Transverse colon (tissue), 4 donors: Measurements from ENCODE around the gene KCTD17. TPM values are rescaled to one million over a fixed set of nuclear protein-coding genes. Genes with fewer than 3 reads are reported as not detected.

Source experiments
- DNase-seq: peaks from one replicate; pipeline ENCODE4 v3.0.0-alpha.2; 2019
- H3K27ac ChIP-seq, 4 donors: fragments of 200-600 bp; sonication (generic); 2 replicates each; pipeline ENCODE4 v1.5.1; 2016 to 2018; ENCODE audit warnings: inconsistent platforms in 4 of 4
- H3K27me3 ChIP-seq: fragments of 200-600 bp; sonication (generic); 2 replicates; pipeline ENCODE4 v1.5.1; 2017; ENCODE audit warnings: inconsistent platforms
- H3K36me3 ChIP-seq, 4 donors: fragments of 200-600 bp; sonication (generic); 2 replicates each; pipeline ENCODE4 v1.5.1; 2017 to 2019; ENCODE audit warnings: inconsistent platforms in 4 of 4
- H3K4me1 ChIP-seq, 4 donors: fragments of 200-600 bp; sonication (generic); 2 replicates each; pipeline ENCODE4 v1.5.1; 2017 to 2020; ENCODE audit warnings: inconsistent platforms in 4 of 4
- H3K4me3 ChIP-seq, 4 donors: fragments of 200-600 bp; sonication (generic); 1 replicate in 1 of 4; 2 replicates in 3 of 4; pipeline versions ENCODE4 v1.5.1 to v1.6.1; 2017 to 2019; ENCODE audit warnings: inconsistent platforms in 4 of 4
- H3K9me3 ChIP-seq, 2 donors: fragments of 200-600 bp; sonication (generic); 2 replicates each; pipeline ENCODE4 v1.5.1; 2017 to 2019; ENCODE audit warnings: inconsistent platforms in 2 of 2
- CTCF ChIP-seq, 5 experiments: fragments of 200-600 bp in 3 of 5; fragments of 450-650 bp in 2 of 5; sonication (generic) in 3 of 5; IDR thresholded peaks; 1 replicate in 2 of 5; 2 replicates in 3 of 5; pipeline ENCODE4 v1.5.1; 2016 to 2017; ENCODE audit warnings: antibody characterized with exemption in 5 of 5, inconsistent platforms in 3 of 5, mild to moderate bottlenecking in 2 of 5, moderate library complexity in 1 of 5
- EP300 ChIP-seq: sonication (generic); formaldehyde crosslinking; IDR thresholded peaks from one replicate; pipeline ENCODE4 v1.6.1; 2017; ENCODE audit warnings: antibody characterized with exemption, low read depth
- POLR2A ChIP-seq: fragments of 450-650 bp; IDR thresholded peaks from one replicate; pipeline ENCODE4 v1.6.1; 2016; ENCODE audit warnings: antibody characterized with exemption, mild to moderate bottlenecking, moderate library complexity
- POLR2AphosphoS5 ChIP-seq, 3 donors: sonication (generic); formaldehyde crosslinking; IDR thresholded peaks; one replicate each; pipeline ENCODE4 v1.6.1; 2016; ENCODE audit warnings: antibody characterized with exemption in 3 of 3
- WGBS, 2 donors: methylation state at CpG; one replicate each; pipeline ENCODE4 v1.1.5; 2018; ENCODE audit warnings: low coverage in 1 of 2; 5-methylcytosine and 5-hydroxymethylcytosine counted together
- in situ Hi-C, 4 donors: fragments of 200-750 bp; cut with MboI; loops; one replicate each; pipeline versions ENCODE4 v1.15.0 to v1.15.1; 2017; ENCODE audit warnings: low sequenced_read_pairs in 3 of 4, low pct_ligation_motif_present in 1 of 4, low pct_unique_long_range_greater_than_20kb in 1 of 4
- intact Hi-C: fragments of 100-400 bp; cut with DNase I; formaldehyde crosslinking; loops from one replicate; pipeline ENCODE4 v1.15.1; 2023; ENCODE audit warnings: low total_unique reads
- total RNA-seq, 4 donors: library from RNA; depleted of rRNA; stranded (reverse); fragments of >200 nt; gene quantifications; one replicate each; pipeline ENCODE4 v1.1.0, GENCODE V29; 2016

The KCTD17 gene
- total RNA-seq, 4 donors from 2014 or later = 11.2 to 61.3 (median 35.1) TPM

- Histone ChIP-seq H3K4me3 (no peak overlapping the region), H3K27me3 (peaks cover 11% of the 10 kb centered on the region), H3K4me1 (no peaks in the 10 kb centered on the region), H3K27ac (no peak overlapping the region), H3K36me3 (no peaks in the 10 kb centered on the region), H3K9me3 (no peaks in the 10 kb centered on the region)
- intact Hi-C loops = no loop called here
- no peak for DNase-seq
- TF ChIP-seq CTCF (IDR thresholded peaks at IDR 0.05) = no peak
- TF ChIP-seq POLR2A = no peak
- no peak for TF ChIP-seq POLR2AphosphoS5 (IDR thresholded peaks at IDR 0.05)
- TF ChIP-seq EP300 = no peak
- in situ Hi-C loops = no loop called here
- WGBS, 2 donors = 94% methylated on average over 8 of the region's 12 CpGs; no CpG with 5 or more reads in 1 of the 2 donors
Measured at GRCh38 chr22:37080838-37081237, 29.3 kb downstream of the KCTD17 start.

GRCh38 chr22:37082251-37082873 is 30.8 kb downstream of the KCTD17 start:
- peaks cover 18% of the 10 kb centered on the region for H3K27me3 ChIP-seq
- H3K27ac ChIP-seq = no peak overlapping the region
- in situ Hi-C loops = no loop called here
- no peaks in the 10 kb centered on the region for H3K4me1 ChIP-seq
- no peak for TF ChIP-seq CTCF (IDR thresholded peaks at IDR 0.05)
- TF ChIP-seq POLR2AphosphoS5 (IDR thresholded peaks at IDR 0.05) = no peak
- TF ChIP-seq EP300 = no peak
- no peak for TF ChIP-seq POLR2A
- H3K36me3 ChIP-seq = no peaks in the 10 kb centered on the region
- 93 to 100% methylated on average over 1 to 8 of the region's 10 CpGs for WGBS, 2 donors
- H3K4me3 ChIP-seq = no peak overlapping the region
- H3K9me3 ChIP-seq = no peaks in the 10 kb centered on the region
- no peak for DNase-seq
- intact Hi-C loops = no loop called here

- Histone ChIP-seq H3K9me3 (no peaks in the 10 kb centered on the region), H3K36me3 (no peaks in the 10 kb centered on the region), H3K27me3 (peaks cover 26% of the 10 kb centered on the region), H3K27ac (no peak overlapping the region), H3K4me3 (no peak overlapping the region), H3K4me1 (no peaks in the 10 kb centered on the region)
- intact Hi-C loops (no loop called here), in situ Hi-C loops (no loop called here)
- TF ChIP-seq EP300 (no peak), POLR2AphosphoS5 (IDR thresholded peaks at IDR 0.05) (no peak), CTCF (IDR thresholded peaks at IDR 0.05) (no peak), POLR2A (no peak)
- 75 to 92% methylated on average over 4 to 6 of the region's 6 CpGs for WGBS, 2 donors
- DNase-seq = no peak
Measured at GRCh38 chr22:37083914-37084313, 32.4 kb downstream of the KCTD17 start.

- Histone ChIP-seq H3K36me3 (no peaks in the 10 kb centered on the region), H3K4me3 (no peak overlapping the region), H3K27ac (no peak overlapping the region), H3K4me1 (no peaks in the 10 kb centered on the region), H3K27me3 (peaks cover 26% of the 10 kb centered on the region), H3K9me3 (no peaks in the 10 kb centered on the region)
- no peak for DNase-seq
- TF ChIP-seq POLR2A (no peak), POLR2AphosphoS5 (IDR thresholded peaks at IDR 0.05) (no peak), CTCF (IDR thresholded peaks at IDR 0.05) (no peak), EP300 (no peak)
- WGBS, 2 donors = 79 to 100% methylated on average over 2 to 4 of the region's 10 CpGs
- in situ Hi-C loops = no loop called here
- intact Hi-C loops = no loop called here
Measured at GRCh38 chr22:37084385-37084784, 32.8 kb downstream of the KCTD17 start.
